ENCODE data around the gene MTMR6. TPM values are rescaled to one million over a fixed set of nuclear protein-coding genes. Genes with fewer than 3 reads are reported as not detected.

MTMR6 gene
- total RNA-seq, 1 experiment from 2014 or later: 10.8 TPM

GRCh38 chr13:25262261-25262660 is 25.0 kb downstream of the MTMR6 start:
- POLR2A ChIA-PET (ENCODE audit: unreplicated experiment): no interaction called here
- H3K4me1 ChIP-seq (replicated peaks; ENCODE audit: insufficient read depth): no peaks in the 10 kb centered on the region
- no peak overlapping the region for H3K4me2 ChIP-seq
- no peak overlapping the region for H3K27ac ChIP-seq
- no peaks in the 10 kb centered on the region for H3K79me2 ChIP-seq (ENCODE audit: low read depth)
- H3K4me3 ChIP-seq: no peak overlapping the region
- no peak overlapping the region for H2AFZ ChIP-seq
- CTCF ChIA-PET: no interaction called here
- no peak for DNase-seq
- no peaks in the 10 kb centered on the region for H3F3A ChIP-seq (ENCODE audit: insufficient read depth, low read depth)
- no peak for TF ChIP-seq EZH2 (IDR thresholded peaks at IDR 0.05; ENCODE audit: low read depth)
- no peak for TF ChIP-seq CTCF (conservative IDR thresholded peaks at IDR 0.05)
- 0 out of 2 replicates have a peak, but pooled peaks cover 7% of the 10 kb centered on the region for H3K36me3 ChIP-seq (ENCODE audit: low read depth)
- no peaks in the 10 kb centered on the region for H4K20me1 ChIP-seq (ENCODE audit: insufficient read depth)
- H3K9me3 ChIP-seq (ENCODE audit: insufficient read depth, low read depth): no peaks in the 10 kb centered on the region
- no TSS peak for BruUV-seq (replicated peaks)
- intact Hi-C loops (cut with micrococcal nuclease; ENCODE audit: unreplicated experiment): no loop called here
- no peaks in the 10 kb centered on the region for H3K9me2 ChIP-seq (ENCODE audit: insufficient read depth)
- H3K27me3 ChIP-seq (ENCODE audit: insufficient read depth, low read depth): no peaks in the 10 kb centered on the region

- no peak overlapping the region for H2AFZ ChIP-seq
- POLR2A ChIA-PET (ENCODE audit: unreplicated experiment): no interaction called here
- H3K4me1 ChIP-seq (replicated peaks; ENCODE audit: insufficient read depth): no peaks in the 10 kb centered on the region
- TF ChIP-seq EZH2 (IDR thresholded peaks at IDR 0.05; ENCODE audit: low read depth): no peak
- no peak for TF ChIP-seq CTCF (conservative IDR thresholded peaks at IDR 0.05)
- no peak overlapping the region for H3K4me3 ChIP-seq
- no peaks in the 10 kb centered on the region for H3K9me2 ChIP-seq (ENCODE audit: insufficient read depth)
- peak in 1 of 2 experiments; percentile 1 for DNase-seq
- H3K27me3 ChIP-seq (ENCODE audit: insufficient read depth, low read depth): no peaks in the 10 kb centered on the region
- no peaks in the 10 kb centered on the region for H3K79me2 ChIP-seq (ENCODE audit: low read depth)
- no peaks in the 10 kb centered on the region for H4K20me1 ChIP-seq (ENCODE audit: insufficient read depth)
- no peak overlapping the region for H3K4me2 ChIP-seq
- intact Hi-C loops (cut with micrococcal nuclease; ENCODE audit: unreplicated experiment): no loop called here
- H3F3A ChIP-seq (ENCODE audit: insufficient read depth, low read depth): no peaks in the 10 kb centered on the region
- CTCF ChIA-PET: no interaction called here
- BruUV-seq (replicated peaks): no TSS peak
- H3K9me3 ChIP-seq (ENCODE audit: insufficient read depth, low read depth): no peaks in the 10 kb centered on the region
- H3K27ac ChIP-seq: no peak overlapping the region
- no peaks in the 10 kb centered on the region; the same call in 1 of the 2 replicates for H3K36me3 ChIP-seq (ENCODE audit: low read depth)
These were observed 33.6 kb downstream of the MTMR6 start for GRCh38 chr13:25253702-25254101.

- H3K4me2 ChIP-seq: no peak overlapping the region
- H3K9me3 ChIP-seq (ENCODE audit: insufficient read depth, low read depth): no peaks in the 10 kb centered on the region
- H4K20me1 ChIP-seq (ENCODE audit: insufficient read depth): no peaks in the 10 kb centered on the region
- no peak for DNase-seq
- ChIA-PET CTCF (no interaction called here), POLR2A (ENCODE audit: unreplicated experiment) (no interaction called here)
- no peak overlapping the region for H3K27ac ChIP-seq
- no peaks in the 10 kb centered on the region for H3F3A ChIP-seq (ENCODE audit: insufficient read depth, low read depth)
- no peak overlapping the region for H3K4me3 ChIP-seq
- no peak overlapping the region for H2AFZ ChIP-seq
- no peaks in the 10 kb centered on the region for H3K79me2 ChIP-seq (ENCODE audit: low read depth)
- H3K36me3 ChIP-seq (ENCODE audit: low read depth): no peaks in the 10 kb centered on the region; the same call in 1 of the 2 replicates
- intact Hi-C loops (cut with micrococcal nuclease; ENCODE audit: unreplicated experiment): no loop called here
- no peaks in the 10 kb centered on the region for H3K27me3 ChIP-seq (ENCODE audit: insufficient read depth, low read depth)
- no TSS peak for BruUV-seq (replicated peaks)
- H3K9me2 ChIP-seq (ENCODE audit: insufficient read depth): no peaks in the 10 kb centered on the region
- no peaks in the 10 kb centered on the region for H3K4me1 ChIP-seq (replicated peaks; ENCODE audit: insufficient read depth)
- TF ChIP-seq EZH2 (IDR thresholded peaks at IDR 0.05; ENCODE audit: low read depth) (no peak), CTCF (conservative IDR thresholded peaks at IDR 0.05) (no peak)
These were observed 34.5 kb downstream of the MTMR6 start for GRCh38 chr13:25252752-25253151.
